Fibroblast of skin of right biceps (primary cell): ENCODE data around the gene OR52D1.
A peak's percentile ranks its signal among the peaks of the same experiment; 100 is the strongest.

ENCODE experiments used
- DNase-seq: peaks from one replicate; pipeline ENCODE4 v3.0.0-alpha.2; 2013

The OR52D1 gene

DNA sequence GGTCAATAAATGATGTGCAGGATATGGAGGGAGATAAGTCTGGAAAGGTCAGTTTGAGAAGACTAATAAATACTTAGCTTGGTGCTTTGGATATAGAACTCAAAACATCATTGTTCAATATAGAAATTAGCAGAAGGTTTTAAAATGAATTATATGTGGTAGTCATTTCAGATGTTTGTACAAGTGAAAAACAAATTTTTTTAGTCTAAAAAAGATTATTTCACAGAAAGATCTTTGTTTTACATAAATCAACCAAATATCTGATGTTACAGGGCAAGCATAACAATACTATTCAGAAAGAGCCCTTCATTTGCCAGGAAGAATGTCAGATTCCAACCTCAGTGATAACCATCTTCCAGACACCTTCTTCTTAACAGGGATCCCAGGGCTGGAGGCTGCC lies at the start of gene OR52D1:
Gene OR52D1 (plus strand): TSS at position 301 of the 400 bp plus-strand sequence. CDS start 22 bp downstream, at position 323.
- DNase-seq = no peak

- DNase-seq = no peak
Measured at GRCh38 chr11:5441414-5441813, 47.1 kb upstream of the OR52D1 start, which contains the start of gene OR51I1. TSS of gene OR51I1 (minus strand) at chr11:5441514. CDS start at chr11:5441514, 0 bp downstream.

DNA sequence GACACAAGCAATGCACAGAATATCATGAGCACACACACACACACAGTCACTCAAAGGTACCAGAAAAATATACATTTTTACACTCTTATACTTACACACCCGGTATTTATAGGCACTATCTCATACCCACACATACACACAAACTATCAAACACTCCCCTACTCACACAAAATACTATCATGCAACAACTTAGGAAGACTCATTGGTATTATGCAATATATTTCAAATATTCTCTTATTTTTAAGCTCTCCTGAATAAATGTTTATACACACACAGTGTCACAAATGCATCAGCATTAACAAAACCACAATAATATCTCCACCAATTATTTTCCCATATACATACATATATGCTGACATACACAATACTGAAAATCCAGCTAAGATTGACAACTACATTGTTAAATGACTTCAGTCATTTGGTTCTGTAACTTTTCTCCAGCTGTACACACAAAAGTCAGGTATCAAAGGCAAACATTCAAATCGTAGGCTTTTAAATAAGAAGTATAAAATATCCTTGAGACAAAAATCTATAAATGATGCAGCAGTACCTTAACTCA lies 44.6 kb upstream of the OR52D1 start:
- no peak for DNase-seq

- no peak for DNase-seq
Measured at GRCh38 chr11:5449023-5449422, 39.5 kb upstream of the OR52D1 start, which contains the start of gene OR51I2. TSS of gene OR51I2 (plus strand) at chr11:5449323. CDS start at chr11:5453489, 4,166 bp downstream.

- no peak for DNase-seq
Measured at GRCh38 chr11:5449432-5449831, 39.1 kb upstream of the OR52D1 start.

- DNase-seq = no peak
Measured at GRCh38 chr11:5460983-5461621, 27.4 kb upstream of the OR52D1 start.

- no peak for DNase-seq
Measured at GRCh38 chr11:5467527-5467926, 21.0 kb upstream of the OR52D1 start.

- DNase-seq = no peak
Measured at GRCh38 chr11:5473921-5474320, 14.6 kb upstream of the OR52D1 start.

GRCh38 chr11:5476186-5476819 lies 12.2 kb upstream of the OR52D1 start:
- DNase-seq = peak; percentile 55

- no peak for DNase-seq
Measured at GRCh38 chr11:5486003-5486402, 2.5 kb upstream of the OR52D1 start.

DNA sequence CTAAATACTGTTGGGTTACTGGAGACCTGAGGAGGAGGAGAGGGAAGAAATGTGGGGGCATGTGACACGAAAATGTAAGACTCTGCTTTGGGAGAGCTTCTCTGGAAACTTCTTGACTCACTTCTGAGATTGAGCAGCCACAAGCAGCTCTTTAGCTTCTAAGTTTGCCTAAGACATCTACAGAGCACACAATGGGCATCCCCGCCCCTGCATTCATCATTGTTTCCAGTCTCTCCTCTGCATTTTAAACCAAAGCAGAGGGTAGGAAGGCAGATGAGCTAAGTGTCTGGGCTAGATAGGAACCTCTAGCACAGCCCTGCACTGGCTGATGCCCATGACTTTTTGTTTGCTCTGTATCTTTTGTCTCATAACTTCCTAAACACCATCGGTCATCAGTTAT lies 2.1 kb upstream of the OR52D1 start:
- no peak for DNase-seq

DNA sequence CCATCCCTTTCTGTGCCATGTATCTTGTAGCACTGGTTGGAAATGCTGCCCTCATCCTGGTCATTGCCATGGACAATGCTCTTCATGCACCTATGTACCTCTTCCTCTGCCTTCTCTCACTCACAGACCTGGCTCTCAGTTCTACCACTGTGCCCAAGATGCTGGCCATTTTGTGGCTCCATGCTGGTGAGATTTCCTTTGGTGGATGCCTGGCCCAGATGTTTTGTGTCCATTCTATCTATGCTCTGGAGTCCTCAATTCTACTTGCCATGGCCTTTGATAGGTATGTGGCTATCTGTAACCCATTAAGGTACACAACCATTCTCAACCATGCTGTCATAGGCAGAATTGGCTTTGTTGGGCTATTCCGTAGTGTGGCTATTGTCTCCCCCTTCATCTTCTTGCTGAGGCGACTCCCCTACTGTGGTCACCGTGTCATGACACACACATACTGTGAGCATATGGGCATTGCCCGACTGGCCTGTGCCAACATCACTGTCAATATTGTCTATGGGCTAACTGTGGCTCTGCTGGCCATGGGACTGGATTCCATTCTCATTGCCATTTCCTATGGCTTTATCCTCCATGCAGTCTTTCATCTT lies 414 bp downstream of the OR52D1 start:
- DNase-seq = no peak

DNA sequence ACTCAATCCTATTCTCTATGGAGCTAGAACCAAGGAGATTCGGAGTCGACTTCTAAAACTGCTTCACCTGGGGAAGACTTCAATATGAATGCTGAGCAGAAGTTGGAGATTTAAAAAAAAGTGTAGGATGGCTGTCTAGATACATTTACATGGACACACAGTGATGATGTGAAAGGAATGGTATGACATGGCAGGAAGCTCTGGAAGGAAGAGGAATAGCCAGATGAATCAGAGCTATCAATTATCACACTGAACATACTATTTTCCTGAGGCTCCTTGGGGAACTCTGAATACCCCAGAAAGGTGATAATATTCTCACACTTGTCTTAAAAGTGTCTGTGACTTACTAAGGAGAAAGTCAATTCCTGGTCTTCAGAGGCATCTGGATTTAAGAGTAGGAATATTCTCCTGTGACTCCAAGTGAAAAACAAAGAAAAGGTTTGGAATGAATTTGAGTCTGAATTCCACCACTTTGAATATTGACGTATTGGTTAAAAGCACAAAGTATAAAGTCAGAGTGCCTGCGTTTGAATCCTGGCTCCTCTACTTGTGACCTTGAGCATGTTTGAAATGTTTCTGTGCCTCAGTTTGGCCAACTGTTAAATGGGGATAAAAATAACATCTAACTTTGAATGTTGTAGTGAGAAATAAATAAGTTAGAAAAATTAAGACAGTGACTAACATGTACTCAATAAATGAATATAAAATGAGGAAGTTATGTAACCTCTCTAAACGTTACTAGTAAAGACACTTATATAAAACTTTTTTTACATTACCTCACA lies 1.3 kb downstream of the OR52D1 start:
- peak; percentile 66 for DNase-seq

- DNase-seq = no peak
Measured at GRCh38 chr11:5499671-5500070, 11.2 kb downstream of the OR52D1 start.

DNA sequence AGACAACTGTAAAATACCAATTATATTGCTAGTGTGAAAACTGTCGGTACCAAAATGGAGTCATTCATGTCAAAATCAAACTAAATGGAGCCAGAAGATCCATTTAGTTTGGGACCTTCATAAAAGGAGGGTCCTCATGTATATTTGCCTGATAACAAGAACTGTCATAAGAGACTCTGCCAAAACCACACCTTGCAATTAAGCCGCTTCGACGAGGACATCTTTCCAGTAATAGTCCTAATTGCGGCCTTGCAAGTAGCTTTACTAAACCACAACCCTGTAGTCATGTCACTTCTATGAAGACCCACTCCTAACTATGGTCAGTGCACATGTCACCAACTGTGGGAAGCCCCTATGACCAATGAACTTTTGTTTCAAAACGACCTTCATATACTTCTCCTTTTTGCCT lies 11.9 kb downstream of the OR52D1 start:
- no peak for DNase-seq

- no peak for DNase-seq
Measured at GRCh38 chr11:5504403-5504921, 16.0 kb downstream of the OR52D1 start.

DNA sequence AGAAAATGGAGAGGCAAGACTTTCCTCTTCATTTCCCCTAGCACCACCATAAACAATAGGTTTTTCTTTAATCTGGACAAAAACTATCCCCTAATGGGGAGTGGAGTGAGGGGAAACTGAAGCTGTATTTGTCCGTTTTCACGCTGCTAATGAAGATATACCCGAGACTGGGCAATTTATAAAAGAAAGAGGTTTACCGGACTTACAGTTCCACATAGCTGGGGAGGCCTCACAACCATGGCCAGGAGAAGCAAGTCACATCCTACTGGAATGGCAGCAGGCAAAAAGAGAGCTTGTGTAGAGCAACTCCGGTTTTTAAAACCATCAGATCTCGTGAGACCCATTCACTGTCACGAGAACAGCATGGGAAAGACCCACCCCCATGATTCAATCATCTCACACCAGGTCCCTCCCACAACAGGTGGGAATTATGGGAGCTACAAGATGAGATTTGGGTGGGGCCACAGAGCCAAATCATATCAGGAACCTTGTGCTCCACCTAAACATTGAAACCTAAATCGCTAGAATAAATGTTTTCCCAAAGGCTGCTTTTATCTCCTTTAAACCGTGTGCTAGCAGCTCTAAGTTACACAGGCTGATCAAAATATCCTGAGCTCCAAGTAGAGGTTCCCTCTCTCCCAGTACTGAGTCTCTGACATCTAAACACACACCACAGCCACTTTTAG lies 17.0 kb downstream of the OR52D1 start:
- no peak for DNase-seq

DNA sequence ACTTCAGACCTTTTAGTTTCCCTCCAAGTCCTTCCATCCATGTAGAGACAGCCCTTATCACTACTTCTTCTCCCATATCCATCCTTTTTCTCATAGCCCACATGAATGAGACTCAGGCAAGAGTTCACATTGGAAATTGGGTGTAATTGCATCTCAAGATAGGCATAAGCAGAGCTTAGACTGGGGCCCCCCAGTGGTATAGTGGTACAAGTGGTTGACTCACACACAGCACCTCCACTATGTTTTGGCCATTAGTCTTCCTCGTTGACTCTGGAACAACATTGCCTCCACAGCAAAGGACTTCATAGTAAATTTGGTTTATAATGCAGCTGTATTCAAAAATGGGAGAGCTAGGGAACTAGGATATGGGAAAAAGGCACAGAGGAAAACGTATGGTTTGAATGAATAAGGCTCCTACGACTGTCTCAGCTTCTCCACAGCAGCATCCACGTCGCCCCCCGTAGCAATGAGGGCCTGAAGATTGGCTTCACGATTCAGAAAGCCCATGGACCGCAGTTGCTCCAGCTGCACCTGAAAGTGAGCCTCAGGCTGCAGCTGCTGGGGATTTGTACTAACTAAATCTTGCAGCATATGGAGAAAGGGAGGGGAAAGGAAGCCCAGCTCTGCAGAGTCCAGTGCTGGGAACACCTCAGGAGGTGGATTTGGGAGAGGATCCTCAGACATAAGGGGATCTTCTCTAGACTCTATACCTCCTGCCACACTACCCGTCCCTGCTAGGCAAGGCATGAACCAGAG lies 18.9 kb downstream of the OR52D1 start:
- DNase-seq = no peak

GRCh38 chr11:5507933-5508305 lies 19.4 kb downstream of the OR52D1 start:
- no peak for DNase-seq

DNA sequence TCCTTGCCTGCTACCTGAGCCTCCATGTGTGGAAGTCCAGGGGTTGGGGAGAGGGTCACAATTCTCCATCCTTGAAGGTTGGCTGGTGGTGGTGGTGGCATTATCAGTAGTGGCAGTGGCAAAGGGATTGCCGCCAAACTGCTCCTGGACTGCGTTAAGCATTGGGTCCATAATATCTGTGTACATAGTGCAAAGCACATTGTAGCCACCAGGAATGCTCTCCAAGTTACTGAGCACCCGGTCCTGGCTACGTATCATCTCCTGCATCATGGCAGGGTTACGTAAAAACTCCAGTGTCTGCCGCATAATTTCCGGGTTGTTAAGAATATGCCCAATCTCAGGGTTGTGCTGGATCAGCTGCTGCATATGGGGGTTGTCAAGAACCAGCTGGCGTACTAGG lies 20.1 kb downstream of the OR52D1 start:
- DNase-seq = no peak

DNA sequence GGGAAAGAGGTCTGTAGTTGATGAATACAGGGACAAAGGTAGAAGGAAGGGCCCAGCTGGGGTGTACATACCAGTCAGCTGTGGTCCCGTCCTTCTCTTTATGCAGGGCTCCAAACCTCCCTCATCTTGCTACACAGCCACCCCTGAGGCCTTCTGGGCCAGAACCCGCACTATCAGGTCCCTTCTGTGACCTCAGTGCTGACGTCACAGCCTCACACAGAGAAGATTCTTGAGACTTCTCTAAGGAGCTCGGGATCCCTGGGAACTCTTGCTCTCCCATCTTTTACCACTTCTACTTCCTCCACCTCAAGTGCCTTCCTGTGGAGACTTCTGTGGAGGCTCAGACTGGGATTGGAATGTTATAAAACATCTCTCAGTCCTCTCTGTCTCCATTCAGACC lies 21.3 kb downstream of the OR52D1 start, which contains the start of gene UBQLN3:
Gene UBQLN3 (minus strand): TSS at position 155 of the 400 bp plus-strand sequence. CDS start 399 bp downstream, outside the sequence.
- no peak for DNase-seq
